Measurements from ENCODE around the gene SLC66A2.

- TF ChIP-seq GATA2 (IDR thresholded peaks at IDR 0.05; ENCODE audit: low read depth, low read length), result no peak
- TF ChIP-seq GATA3 (IDR thresholded peaks at IDR 0.05; ENCODE audit: low read depth, low read length), result no peak
Measured at GRCh38 chr18:79922971-79923411, 28.5 kb downstream of the SLC66A2 start.
